MM.1S (cell line): ENCODE results near the gene DIRAS1.

Source experiments
- EZH2 ChIP-seq: fragments of 300-600 bp; sonication (generic); optimal IDR thresholded peaks from 2 replicates; pipeline ENCODE3; 2017; ENCODE audit warnings: low read depth, mild to moderate bottlenecking, antibody characterized with exemption, low read length, mixed read lengths
- EZH2phosphoT487 ChIP-seq: fragments of 300-600 bp; sonication (generic); IDR thresholded peaks from 2 replicates; pipeline ENCODE4 v1.6.1; 2018; ENCODE audit warnings: antibody characterized with exemption, low read length
- TF ChIP-seq, protein P1 (sequence below): fragments of 300-600 bp; sonication (generic); IDR thresholded peaks from 2 replicates; pipeline ENCODE4 v1.5.1; 2016; ENCODE audit warnings: antibody characterized with exemption, low read length, mixed read lengths

- TF ChIP-seq, protein P1, sequence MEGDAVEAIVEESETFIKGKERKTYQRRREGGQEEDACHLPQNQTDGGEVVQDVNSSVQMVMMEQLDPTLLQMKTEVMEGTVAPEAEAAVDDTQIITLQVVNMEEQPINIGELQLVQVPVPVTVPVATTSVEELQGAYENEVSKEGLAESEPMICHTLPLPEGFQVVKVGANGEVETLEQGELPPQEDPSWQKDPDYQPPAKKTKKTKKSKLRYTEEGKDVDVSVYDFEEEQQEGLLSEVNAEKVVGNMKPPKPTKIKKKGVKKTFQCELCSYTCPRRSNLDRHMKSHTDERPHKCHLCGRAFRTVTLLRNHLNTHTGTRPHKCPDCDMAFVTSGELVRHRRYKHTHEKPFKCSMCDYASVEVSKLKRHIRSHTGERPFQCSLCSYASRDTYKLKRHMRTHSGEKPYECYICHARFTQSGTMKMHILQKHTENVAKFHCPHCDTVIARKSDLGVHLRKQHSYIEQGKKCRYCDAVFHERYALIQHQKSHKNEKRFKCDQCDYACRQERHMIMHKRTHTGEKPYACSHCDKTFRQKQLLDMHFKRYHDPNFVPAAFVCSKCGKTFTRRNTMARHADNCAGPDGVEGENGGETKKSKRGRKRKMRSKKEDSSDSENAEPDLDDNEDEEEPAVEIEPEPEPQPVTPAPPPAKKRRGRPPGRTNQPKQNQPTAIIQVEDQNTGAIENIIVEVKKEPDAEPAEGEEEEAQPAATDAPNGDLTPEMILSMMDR: no peak
- TF ChIP-seq EZH2 (no peak), EZH2phosphoT487 (no peak)
These were observed 27.0 kb downstream of the DIRAS1 start for GRCh38 chr19:2694196-2694595.
